Stimulated activated effector memory CD8-positive, alpha-beta T cell treated with anti-CD3 and anti-CD28 coated beads, Interleukin-12 subunit alpha, Interleukin-12 subunit beta, amount 100 ng/mL, for 72 hours (primary cell): ENCODE measurements around the gene LNPEP.

ENCODE experiments used
- ATAC-seq: fragments of 150-1000 bp; cut with Tn5 transposase; 2 replicates; pipeline ENCODE4 v1.10.0; 2021
- DNase-seq, 2 donors: peaks; one replicate each; pipeline ENCODE4 v3.0.0; 2021 to 2022; ENCODE audit warnings: low spot score in 2 of 2
- H3K27ac Mint-ChIP-seq: one replicate; pipeline ENCODE4 v1.8.0; 2022; ENCODE audit warnings: mild to moderate bottlenecking, mixed read lengths
- H3K36me3 Mint-ChIP-seq: one replicate; pipeline ENCODE4 v1.8.0; 2022; ENCODE audit warnings: mild to moderate bottlenecking, mixed read lengths
- H3K4me1 Mint-ChIP-seq: one replicate; pipeline ENCODE4 v1.8.0; 2022; ENCODE audit warnings: mixed read lengths
- H3K4me3 Mint-ChIP-seq: one replicate; pipeline ENCODE4 v1.8.0; 2022; ENCODE audit warnings: mild to moderate bottlenecking, mixed read lengths
- H3K9me3 Mint-ChIP-seq: one replicate; pipeline ENCODE4 v1.8.0; 2022; ENCODE audit warnings: mixed read lengths

LNPEP gene

GRCh38 chr5:96993760-96994159, 57.9 kb downstream of the LNPEP start:
- DNase-seq (no peak), ATAC-seq (no peak)
- H3K4me3 Mint-ChIP-seq, result no peak overlapping the region
- H3K27ac Mint-ChIP-seq, result peak overlapping the region; percentile 13
- peaks cover 60% of the 10 kb centered on the region for H3K36me3 Mint-ChIP-seq
- no peaks in the 10 kb centered on the region for H3K9me3 Mint-ChIP-seq
- peaks cover 20% of the 10 kb centered on the region for H3K4me1 Mint-ChIP-seq

GRCh38 chr5:96994493-96994892, 58.6 kb downstream of the LNPEP start:
- H3K27ac Mint-ChIP-seq, result peak overlapping the region; percentile 13
- ATAC-seq (peak; percentile 89), DNase-seq (no peak)
- H3K9me3 Mint-ChIP-seq, result no peaks in the 10 kb centered on the region
- H3K4me3 Mint-ChIP-seq, result no peak overlapping the region
- peaks cover 58% of the 10 kb centered on the region for H3K36me3 Mint-ChIP-seq
- peaks cover 22% of the 10 kb centered on the region for H3K4me1 Mint-ChIP-seq

GRCh38 chr5:96995419-96995818, 59.5 kb downstream of the LNPEP start:
- Mint-ChIP-seq H3K4me1 (peaks cover 19% of the 10 kb centered on the region), H3K9me3 (no peaks in the 10 kb centered on the region), H3K36me3 (peaks cover 51% of the 10 kb centered on the region), H3K4me3 (no peak overlapping the region), H3K27ac (peak overlapping the region; percentile 81)
- no peak for ATAC-seq
- no peak for DNase-seq

GRCh38 chr5:96997265-96997859, 61.5 kb downstream of the LNPEP start:
- no peak overlapping the region for H3K27ac Mint-ChIP-seq
- no peak for DNase-seq
- H3K4me3 Mint-ChIP-seq, result no peak overlapping the region
- no peak for ATAC-seq
- peaks cover 19% of the 10 kb centered on the region for H3K4me1 Mint-ChIP-seq
- no peaks in the 10 kb centered on the region for H3K9me3 Mint-ChIP-seq
- H3K36me3 Mint-ChIP-seq, result peaks cover 35% of the 10 kb centered on the region

GRCh38 chr5:96999856-97000255, 64.0 kb downstream of the LNPEP start:
- no peak overlapping the region for H3K4me3 Mint-ChIP-seq
- H3K4me1 Mint-ChIP-seq, result peaks cover 25% of the 10 kb centered on the region
- DNase-seq (no peak), ATAC-seq (no peak)
- H3K27ac Mint-ChIP-seq, result peak overlapping the region; percentile 21
- peaks cover 11% of the 10 kb centered on the region for H3K36me3 Mint-ChIP-seq
- H3K9me3 Mint-ChIP-seq, result no peaks in the 10 kb centered on the region

GRCh38 chr5:97000391-97000790, 64.5 kb downstream of the LNPEP start:
- ATAC-seq (no peak), DNase-seq (no peak)
- Mint-ChIP-seq H3K9me3 (no peaks in the 10 kb centered on the region), H3K4me1 (peaks cover 26% of the 10 kb centered on the region), H3K4me3 (no peak overlapping the region), H3K27ac (peak overlapping the region; percentile 21), H3K36me3 (peaks cover 5% of the 10 kb centered on the region)

- Mint-ChIP-seq H3K4me1 (peaks cover 23% of the 10 kb centered on the region), H3K27ac (no peak overlapping the region), H3K36me3 (peaks cover 20% of the 10 kb centered on the region), H3K9me3 (no peaks in the 10 kb centered on the region), H3K4me3 (no peak overlapping the region)
- ATAC-seq (peak; percentile 60), DNase-seq (no peak)
Observed at GRCh38 chr5:97002983-97003382, 67.1 kb downstream of the LNPEP start.

- ATAC-seq, result peak; percentile 89
Observed at GRCh38 chr5:97004423-97005060, 68.7 kb downstream of the LNPEP start.

GRCh38 chr5:97006454-97007060, 70.7 kb downstream of the LNPEP start:
- peaks cover 16% of the 10 kb centered on the region for H3K4me1 Mint-ChIP-seq
- no peak for DNase-seq
- peaks cover 29% of the 10 kb centered on the region for H3K36me3 Mint-ChIP-seq
- no peak for ATAC-seq
- H3K27ac Mint-ChIP-seq, result peak overlapping the region; percentile 20
- no peak overlapping the region for H3K4me3 Mint-ChIP-seq
- H3K9me3 Mint-ChIP-seq, result no peaks in the 10 kb centered on the region

More at GRCh38 chr5:97004423-97005060, 68.7 kb downstream of the LNPEP start:
- peaks cover 29% of the 10 kb centered on the region for H3K36me3 Mint-ChIP-seq
- no peak for DNase-seq
- peaks cover 21% of the 10 kb centered on the region for H3K4me1 Mint-ChIP-seq
- H3K4me3 Mint-ChIP-seq, result no peak overlapping the region
- no peaks in the 10 kb centered on the region for H3K9me3 Mint-ChIP-seq
- peak overlapping the region; percentile 4 for H3K27ac Mint-ChIP-seq

- Mint-ChIP-seq H3K36me3 (peaks cover 47% of the 10 kb centered on the region), H3K4me1 (peaks cover 15% of the 10 kb centered on the region), H3K4me3 (no peak overlapping the region), H3K27ac (peak overlapping the region; percentile 65), H3K9me3 (no peaks in the 10 kb centered on the region)
- no peak for DNase-seq
- ATAC-seq, result peak; percentile 70
Observed at GRCh38 chr5:97009212-97009898, 73.5 kb downstream of the LNPEP start.

- Mint-ChIP-seq H3K9me3 (no peaks in the 10 kb centered on the region), H3K4me3 (no peak overlapping the region)
- ATAC-seq, result no peak
Observed at GRCh38 chr5:97009921-97010320, 74.0 kb downstream of the LNPEP start.

GRCh38 chr5:97010606-97011005, 74.7 kb downstream of the LNPEP start:
- Mint-ChIP-seq H3K4me1 (peaks cover 8% of the 10 kb centered on the region), H3K36me3 (peaks cover 60% of the 10 kb centered on the region), H3K4me3 (no peak overlapping the region), H3K27ac (no peak overlapping the region), H3K9me3 (no peaks in the 10 kb centered on the region)
- ATAC-seq (no peak), DNase-seq (no peak)

More at GRCh38 chr5:97009921-97010320, 74.0 kb downstream of the LNPEP start:
- Mint-ChIP-seq H3K27ac (peak overlapping the region; percentile 65), H3K4me1 (peaks cover 9% of the 10 kb centered on the region), H3K36me3 (peaks cover 53% of the 10 kb centered on the region)
- no peak for DNase-seq

- Mint-ChIP-seq H3K4me3 (no peak overlapping the region), H3K4me1 (peaks cover 8% of the 10 kb centered on the region), H3K9me3 (no peaks in the 10 kb centered on the region), H3K36me3 (peaks cover 60% of the 10 kb centered on the region), H3K27ac (no peak overlapping the region)
- DNase-seq (no peak), ATAC-seq (no peak)
Observed at GRCh38 chr5:97011567-97011966, 75.7 kb downstream of the LNPEP start.

GRCh38 chr5:97019435-97020117, 83.7 kb downstream of the LNPEP start:
- Mint-ChIP-seq H3K27ac (no peak overlapping the region), H3K4me1 (peaks cover 14% of the 10 kb centered on the region), H3K9me3 (no peaks in the 10 kb centered on the region), H3K4me3 (no peak overlapping the region), H3K36me3 (peaks cover 93% of the 10 kb centered on the region)
- DNase-seq, result no peak
- no peak for ATAC-seq

- H3K27ac Mint-ChIP-seq, result no peak overlapping the region
- peaks cover 14% of the 10 kb centered on the region for H3K4me1 Mint-ChIP-seq
- H3K4me3 Mint-ChIP-seq, result no peak overlapping the region
- DNase-seq, result no peak
- H3K9me3 Mint-ChIP-seq, result no peaks in the 10 kb centered on the region
- H3K36me3 Mint-ChIP-seq, result peaks cover 94% of the 10 kb centered on the region
- no peak for ATAC-seq
Observed at GRCh38 chr5:97021416-97021815, 85.5 kb downstream of the LNPEP start.
